NB4 (cell line): ENCODE results near the gene TSPAN2.

Experiments used
- CTCF ChIP-seq: IDR thresholded peaks from one replicate; pipeline ENCODE4 v1.5.1; 2012; ENCODE audit warnings: low read depth, low read length
- MYC ChIP-seq: IDR thresholded peaks from 2 replicates; pipeline ENCODE4 v1.6.1; 2011; ENCODE audit warnings: low read depth, low read length
- POLR2A ChIP-seq: IDR thresholded peaks from 2 replicates; pipeline ENCODE4 v1.6.1; 2011; ENCODE audit warnings: mild to moderate bottlenecking; ENCODE audit not compliant: insufficient read length; ENCODE audit errors: extremely low read depth

GRCh38 chr1:115118611-115119010, 29.3 kb upstream of the TSPAN2 start:
- TF ChIP-seq CTCF = no peak
- no peak for TF ChIP-seq POLR2A
- TF ChIP-seq MYC = no peak
